Keratinocyte (primary cell): Measurements from ENCODE around the gene TMX3. TPM values are rescaled to one million over a fixed set of nuclear protein-coding genes. Genes with fewer than 3 reads are reported as not detected.

Source experiments
- DNase-seq: peaks from one replicate; pipeline ENCODE4 v3.0.0-alpha.2; 2011; ENCODE audit warnings: low read depth, missing footprints, low spot score
- FAIRE-seq: peaks from 2 replicates; lab custom pipeline; 2011; peaks lifted over from hg19 to GRCh38; lab: Jason Lieb, UNC
- H2AFZ ChIP-seq: 2 replicates; pipeline ENCODE4 v1.6.0; 2012; ENCODE audit warnings: low read length, control low read depth, inconsistent platforms; ENCODE audit not compliant: control insufficient read depth
- H3K27ac ChIP-seq: 2 replicates; pipeline ENCODE4 v1.5.1; 2011; ENCODE audit warnings: low read length; ENCODE audit not compliant: control insufficient read depth, insufficient read depth
- H3K27me3 ChIP-seq: 3 replicates; pipeline ENCODE4 v1.6.0; 2011; ENCODE audit warnings: low read length; ENCODE audit not compliant: control insufficient read depth, insufficient read depth; ENCODE audit errors: extremely low read depth
- H3K36me3 ChIP-seq, 2 experiments: 2 replicates in 1 of 2; 3 replicates in 1 of 2; pipeline ENCODE4 v1.5.1; 2011; ENCODE audit warnings: low read length in 2 of 2, mild to moderate bottlenecking in 1 of 2; ENCODE audit not compliant: control insufficient read depth in 2 of 2, insufficient read depth in 2 of 2; ENCODE audit errors: extremely low read depth in 1 of 2
- H3K4me1 ChIP-seq: 3 replicates; pipeline ENCODE4 v1.5.1; 2011; ENCODE audit warnings: low read length; ENCODE audit not compliant: control insufficient read depth, insufficient read depth; ENCODE audit errors: extremely low read depth
- H3K4me2 ChIP-seq: 3 replicates; pipeline ENCODE4 v1.6.0; 2011; ENCODE audit warnings: low read depth, low read length; ENCODE audit not compliant: control insufficient read depth, insufficient read depth; ENCODE audit errors: extremely low read depth
- H3K4me3 ChIP-seq, 3 experiments: fragments of 200-600 bp in 1 of 3; sonication (generic) in 1 of 3; 2 replicates in 2 of 3; 3 replicates in 1 of 3; pipeline ENCODE4 v1.5.1; 2011 to 2016; ENCODE audit warnings: low read length in 3 of 3, mild to moderate bottlenecking in 3 of 3, control low read depth in 2 of 3, inconsistent platforms in 1 of 3, low read depth in 1 of 3, mixed read lengths in 1 of 3, mixed run types in 1 of 3, moderate library complexity in 1 of 3; ENCODE audit not compliant: control insufficient read depth in 2 of 3, insufficient read depth in 2 of 3; ENCODE audit errors: extremely low read depth in 1 of 3
- H3K79me2 ChIP-seq: 2 replicates; pipeline ENCODE4 v1.6.0; 2012; ENCODE audit warnings: low read length; ENCODE audit not compliant: control insufficient read depth, insufficient read depth
- H3K9ac ChIP-seq: 3 replicates; pipeline ENCODE4 v1.6.0; 2011; ENCODE audit warnings: low read length; ENCODE audit not compliant: control insufficient read depth, insufficient read depth; ENCODE audit errors: extremely low read depth
- H3K9me1 ChIP-seq: 3 replicates; pipeline ENCODE4 v1.6.0; 2011; ENCODE audit warnings: low read length; ENCODE audit not compliant: control insufficient read depth, insufficient read depth; ENCODE audit errors: extremely low read depth
- H3K9me3 ChIP-seq: 2 replicates; pipeline ENCODE4 v1.5.1; 2012; ENCODE audit warnings: low read depth, low read length; ENCODE audit not compliant: control insufficient read depth
- H4K20me1 ChIP-seq: 3 replicates; pipeline ENCODE4 v1.6.0; 2011; ENCODE audit warnings: low read length; ENCODE audit not compliant: control insufficient read depth, insufficient read depth; ENCODE audit errors: extremely low read depth
- EZH2 ChIP-seq: IDR thresholded peaks from one replicate; pipeline ENCODE4 v1.6.1; 2012; ENCODE audit warnings: inconsistent platforms, mild to moderate bottlenecking, low read length, moderate library complexity
- dilution Hi-C: fragments of 300-500 bp; cut with MboI; formaldehyde crosslinking; loops from one replicate; pipeline ENCODE4 v1.7.0; 2020; ENCODE audit warnings: low sequenced_read_pairs; ENCODE audit not compliant: extremely low pct_ligation_motif_present
- polyA plus RNA-seq, 5 experiments: library from polyadenylated mRNA; depleted of rRNA in 3 of 5; stranded (reverse) in 3 of 5; stranded (forward) in 1 of 5; unstranded in 1 of 5; fragments of >200 nt; gene quantifications; 1 replicate in 1 of 5; 2 replicates in 3 of 5; 3 replicates in 1 of 5; pipeline versions ENCODE4 v1.2.1 to v1.2.3, GENCODE V29; 2011 to 2012; ENCODE audit warnings: missing spikeins in 2 of 5, low read depth in 1 of 5, low replicate concordance in 1 of 5
- TF ChIP-seq, protein P1 (sequence below), 3 experiments: IDR thresholded peaks in 1 of 3; conservative IDR thresholded peaks in 1 of 3; optimal IDR thresholded peaks in 1 of 3; 2 replicates in 2 of 3; 3 replicates in 1 of 3; pipeline versions ENCODE3 to v1.5.1; 2011; ENCODE audit warnings: low read length in 3 of 3, mild to moderate bottlenecking in 3 of 3, moderate library complexity in 2 of 3, control low read depth in 1 of 3, inconsistent platforms in 1 of 3; ENCODE audit not compliant: insufficient read depth in 2 of 3; ENCODE audit errors: extremely low read depth in 1 of 3

Gene TMX3
- polyA plus RNA-seq, 1 donor (not counting 4 experiments of a cell fraction or from before 2014, with no cell fraction given) = 55.5 TPM

DNA sequence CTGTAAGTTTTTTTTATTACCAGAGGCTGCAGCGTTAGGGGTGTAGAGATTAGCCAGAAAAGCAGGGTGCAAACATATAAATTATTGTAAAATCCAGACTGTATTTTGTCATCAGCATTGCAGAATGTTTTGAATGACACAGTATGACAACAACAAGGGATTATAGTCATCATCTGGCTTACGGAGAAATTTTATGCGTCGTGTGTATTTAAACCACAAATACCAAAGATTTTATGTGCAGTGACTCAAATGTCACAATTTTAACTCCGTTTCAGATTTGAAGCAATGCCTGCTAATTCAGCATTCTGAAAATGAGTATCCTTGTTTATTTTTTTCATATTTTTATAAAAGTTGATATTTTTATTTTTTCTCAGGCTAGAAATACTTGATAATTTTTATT is 19.4 kb upstream of the TMX3 start:
- dilution Hi-C loops = no loop called here
- Histone ChIP-seq H3K27ac (no peak overlapping the region), H2AFZ (no peak overlapping the region)

DNA sequence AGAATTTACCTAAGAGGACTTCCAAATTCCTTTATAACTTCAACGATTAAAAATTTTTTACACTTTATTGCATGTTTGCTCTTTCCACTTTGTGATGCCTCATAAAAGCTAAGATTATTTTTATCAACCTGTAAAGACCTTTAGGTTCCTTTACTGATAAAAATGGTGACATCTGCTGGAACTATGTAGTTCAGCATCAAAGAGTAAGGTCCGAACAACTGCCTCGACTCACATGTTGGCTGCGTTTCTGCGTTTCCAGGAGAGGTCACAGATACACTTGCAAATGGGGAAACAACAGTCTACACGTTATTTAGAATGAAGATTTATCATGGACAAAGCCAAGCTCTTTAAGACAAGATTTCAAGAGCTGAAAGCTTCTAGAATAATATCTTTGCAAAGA is 18.8 kb upstream of the TMX3 start:
- FAIRE-seq (no peak), DNase-seq (no peak)
- no peaks in the 10 kb centered on the region for H4K20me1 ChIP-seq
- H3K9me3 ChIP-seq = no peaks in the 10 kb centered on the region
- H3K4me3 ChIP-seq = no peak overlapping the region
- no peaks in the 10 kb centered on the region for H3K36me3 ChIP-seq
- H3K27ac ChIP-seq = no peak overlapping the region
- H3K9me1 ChIP-seq = no peaks in the 10 kb centered on the region
- H3K79me2 ChIP-seq = no peaks in the 10 kb centered on the region
- dilution Hi-C loops = no loop called here
- H3K9ac ChIP-seq = no peak overlapping the region
- TF ChIP-seq, protein P1, sequence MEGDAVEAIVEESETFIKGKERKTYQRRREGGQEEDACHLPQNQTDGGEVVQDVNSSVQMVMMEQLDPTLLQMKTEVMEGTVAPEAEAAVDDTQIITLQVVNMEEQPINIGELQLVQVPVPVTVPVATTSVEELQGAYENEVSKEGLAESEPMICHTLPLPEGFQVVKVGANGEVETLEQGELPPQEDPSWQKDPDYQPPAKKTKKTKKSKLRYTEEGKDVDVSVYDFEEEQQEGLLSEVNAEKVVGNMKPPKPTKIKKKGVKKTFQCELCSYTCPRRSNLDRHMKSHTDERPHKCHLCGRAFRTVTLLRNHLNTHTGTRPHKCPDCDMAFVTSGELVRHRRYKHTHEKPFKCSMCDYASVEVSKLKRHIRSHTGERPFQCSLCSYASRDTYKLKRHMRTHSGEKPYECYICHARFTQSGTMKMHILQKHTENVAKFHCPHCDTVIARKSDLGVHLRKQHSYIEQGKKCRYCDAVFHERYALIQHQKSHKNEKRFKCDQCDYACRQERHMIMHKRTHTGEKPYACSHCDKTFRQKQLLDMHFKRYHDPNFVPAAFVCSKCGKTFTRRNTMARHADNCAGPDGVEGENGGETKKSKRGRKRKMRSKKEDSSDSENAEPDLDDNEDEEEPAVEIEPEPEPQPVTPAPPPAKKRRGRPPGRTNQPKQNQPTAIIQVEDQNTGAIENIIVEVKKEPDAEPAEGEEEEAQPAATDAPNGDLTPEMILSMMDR (optimal IDR thresholded peaks at IDR 0.05 in 1 of 3, IDR thresholded peaks at IDR 0.05 in 1 of 3, conservative IDR thresholded peaks at IDR 0.05 in 1 of 3; ENCODE audit: extremely low read depth in 1 of 3, insufficient read depth in 2 of 3, low read length in 3 of 3) = peak in 1 of 3 experiments; percentile 3
- TF ChIP-seq EZH2 = no peak
- no peaks in the 10 kb centered on the region for H3K27me3 ChIP-seq
- H2AFZ ChIP-seq = no peak overlapping the region
- H3K4me1 ChIP-seq = no peaks in the 10 kb centered on the region
- no peak overlapping the region for H3K4me2 ChIP-seq

More for the DNA sequence above, 19.4 kb upstream of the TMX3 start:
- Histone ChIP-seq H3K4me2 (no peak overlapping the region), H4K20me1 (no peaks in the 10 kb centered on the region), H3K9me1 (no peaks in the 10 kb centered on the region), H3K9ac (no peak overlapping the region), H3K36me3 (no peaks in the 10 kb centered on the region), H3K79me2 (no peaks in the 10 kb centered on the region), H3K9me3 (no peaks in the 10 kb centered on the region), H3K4me1 (no peaks in the 10 kb centered on the region), H3K27me3 (no peaks in the 10 kb centered on the region), H3K4me3 (no peak overlapping the region)
- DNase-seq (no peak), FAIRE-seq (no peak)
- TF ChIP-seq, protein P1 (optimal IDR thresholded peaks at IDR 0.05 in 1 of 3, IDR thresholded peaks at IDR 0.05 in 1 of 3, conservative IDR thresholded peaks at IDR 0.05 in 1 of 3; ENCODE audit: extremely low read depth in 1 of 3, insufficient read depth in 2 of 3, low read length in 3 of 3) = no peak
- TF ChIP-seq EZH2 = no peak
